ENCODE data around the gene GTF3C4.

The GTF3C4 gene

GRCh38 chr9:132739710-132740310 lies 69.5 kb downstream of the GTF3C4 start:
- no peak for DNase-seq

GRCh38 chr9:132740526-132741309 lies 70.5 kb downstream of the GTF3C4 start:
- no peak for DNase-seq

GRCh38 chr9:132742821-132743311 lies 72.6 kb downstream of the GTF3C4 start:
- no peak for DNase-seq

- DNase-seq, result no peak
Observed at GRCh38 chr9:132743931-132744479, 73.7 kb downstream of the GTF3C4 start.

All from suppressor macrophage (primary cell).